Airway epithelial cell (primary cell): Measurements from ENCODE around the gene CCL14. TPM values are rescaled to one million over a fixed set of nuclear protein-coding genes. Genes with fewer than 3 reads are reported as not detected.

ENCODE experiments used
- total RNA-seq: library from RNA; depleted of rRNA; stranded (reverse); fragments of >200 nt; gene quantifications from 2 replicates; pipeline ENCODE4 v1.2.3, GENCODE V29; 2015

Gene CCL14
- not detected in 2 replicates for total RNA-seq

DNA sequence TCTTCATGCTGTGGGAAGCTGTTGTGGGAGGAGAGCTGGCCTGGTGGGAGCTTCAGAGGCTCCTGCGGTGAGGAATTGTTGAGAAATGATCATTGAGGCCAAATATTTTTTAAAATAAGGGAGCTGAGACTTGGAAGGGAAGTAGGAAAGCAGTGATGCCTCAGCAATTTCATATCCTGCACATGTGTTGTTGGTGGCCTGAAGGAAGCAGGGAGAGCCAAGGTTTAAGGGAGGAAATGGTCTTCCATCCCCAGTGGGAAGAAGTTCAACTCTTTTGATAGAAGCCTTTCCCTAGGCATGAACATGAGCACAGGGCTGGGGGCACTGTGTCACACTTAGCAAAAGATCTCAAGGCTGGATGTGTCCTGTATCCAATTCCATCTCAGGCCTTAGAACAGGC lies at the start of gene CCL14:
Gene CCL14, minus strand, starts transcription at position 87 of the 400 bp plus-strand sequence. Its CDS starts 80 bp downstream, at position 7.

DNA sequence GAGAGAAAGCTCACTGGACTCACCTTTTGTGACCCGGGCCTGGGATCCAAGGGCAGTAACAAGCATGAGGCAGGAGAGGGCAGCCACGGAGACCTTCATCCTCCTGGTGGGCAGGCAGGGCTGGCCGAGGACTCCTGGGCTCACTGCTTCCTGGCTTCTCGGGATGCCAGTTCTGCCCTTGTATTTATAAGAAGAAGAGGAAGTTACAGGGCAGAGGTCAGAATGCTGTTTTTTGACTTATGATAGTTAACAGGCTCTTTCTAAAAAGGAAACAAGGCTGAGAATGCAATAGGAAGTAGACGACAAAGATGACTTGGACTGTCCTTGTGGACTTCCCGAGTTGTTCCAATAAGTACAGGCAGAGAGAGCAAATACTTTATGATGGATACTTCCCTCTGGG lies 31.3 kb upstream of the CCL14 start, which contains the start of gene CCL23:
Gene CCL23, minus strand, starts transcription at position 174 of the 400 bp plus-strand sequence. Its CDS starts 75 bp downstream, at position 99.

GRCh38 chr17:36001110-36001771 lies 14.7 kb upstream of the CCL14 start, which contains the start of gene CCL15:
CCL15 (minus strand) TSS chr17:36001553; CDS start chr17:36001492, 61 bp downstream.

GRCh38 chr17:35981246-35981645 lies 5.3 kb downstream of the CCL14 start, which contains the start of gene CCL16:
CCL16 (minus strand) TSS chr17:35981497; CDS start chr17:35981420, 77 bp downstream.

GRCh38 chr17:35943537-35943936 lies 43.0 kb downstream of the CCL14 start, which contains the start of gene LYZL6:
LYZL6 (minus strand) TSS chr17:35943713; CDS start chr17:35939356, 4,357 bp downstream.

Other genes with a start within 250 kb of the CCL14 start
- 0.14 TPM in 1 of 2 replicates, not detected in the other for gene GAS2L2, start 233.5 kb downstream of the CCL14 start, total RNA-seq
- gene C17orf50, start 225.8 kb downstream of the CCL14 start, total RNA-seq: not detected in 2 replicates
- gene MMP28, start 191.1 kb downstream of the CCL14 start, total RNA-seq: 47.8 and 64.9 TPM in 2 replicates
- 19.7 and 35.0 TPM in 2 replicates for gene TAF15, start 177.2 kb downstream of the CCL14 start, total RNA-seq
- not detected in 2 replicates for gene HEATR9, start 117.8 kb downstream of the CCL14 start, total RNA-seq
- not detected in 2 replicates for gene CCL5, start 106.4 kb downstream of the CCL14 start, total RNA-seq
- gene RDM1, start 56.0 kb downstream of the CCL14 start, total RNA-seq: 3.1 and 4.6 TPM in 2 replicates
- gene LYZL6, start 43.0 kb downstream of the CCL14 start, total RNA-seq: not detected in 2 replicates
- gene CCL16, start 5.2 kb downstream of the CCL14 start, total RNA-seq: not detected in 2 replicates
- gene CCL15, start 14.8 kb upstream of the CCL14 start, total RNA-seq: not detected in 2 replicates
- gene CCL23, start 31.2 kb upstream of the CCL14 start, total RNA-seq: not detected in 2 replicates
- not detected in 2 replicates for gene CCL18, start 77.5 kb upstream of the CCL14 start, total RNA-seq
- gene CCL3, start 103.4 kb upstream of the CCL14 start, total RNA-seq: not detected in 2 replicates
- gene CCL4, start 117.1 kb upstream of the CCL14 start, total RNA-seq: not detected in 2 replicates
- 0.88 and 2.5 TPM in 2 replicates for gene TBC1D3B, start 189.9 kb upstream of the CCL14 start, total RNA-seq
- gene CCL3L1, start 210.0 kb upstream of the CCL14 start, total RNA-seq: not detected in 2 replicates
- not detected in 2 replicates for gene CCL4L2, start 224.3 kb upstream of the CCL14 start, total RNA-seq